ENCODE data around the gene DMXL2.

DMXL2 gene

GRCh38 chr15:51496246-51496645 is 126.3 kb downstream of the DMXL2 start:
- TF ChIP-seq POLR2AphosphoS5 (IDR thresholded peaks at IDR 0.05; ENCODE audit: low read depth) (no peak), CTCF (IDR thresholded peaks at IDR 0.05; ENCODE audit: insufficient read depth, low read length) (no peak), SPI1 (IDR thresholded peaks at IDR 0.05; ENCODE audit: borderline replicate concordance, low read depth) (no peak), REST (IDR thresholded peaks at IDR 0.05; ENCODE audit: insufficient replicate concordance, low read depth) (no peak), GABPA (IDR thresholded peaks at IDR 0.05; ENCODE audit: low read depth) (no peak)
- Histone ChIP-seq H3K27me3 (ENCODE audit: insufficient read depth, poor library complexity, severe bottlenecking) (no peaks in the 10 kb centered on the region), H3K4me3 (replicated peaks; ENCODE audit: insufficient read depth, low read length) (no peak overlapping the region), H3K27ac (replicated peaks) (no peak overlapping the region)
- DNase-seq (ENCODE audit: low read depth in 1 of 2, low spot score in 1 of 2), result peak in 1 of 2 experiments; percentile 3

GRCh38 chr15:51494411-51495314 is 127.9 kb downstream of the DMXL2 start:
- H3K27ac ChIP-seq (replicated peaks), result no peak overlapping the region
- no peaks in the 10 kb centered on the region for H3K27me3 ChIP-seq (ENCODE audit: insufficient read depth, poor library complexity, severe bottlenecking)
- H3K4me3 ChIP-seq (replicated peaks; ENCODE audit: insufficient read depth, low read length), result no peak overlapping the region
- TF ChIP-seq REST (IDR thresholded peaks at IDR 0.05; ENCODE audit: insufficient replicate concordance, low read depth), result no peak
- no peak for TF ChIP-seq POLR2AphosphoS5 (IDR thresholded peaks at IDR 0.05; ENCODE audit: low read depth)
- no peak for TF ChIP-seq SPI1 (IDR thresholded peaks at IDR 0.05; ENCODE audit: borderline replicate concordance, low read depth)
- no peak for TF ChIP-seq GABPA (IDR thresholded peaks at IDR 0.05; ENCODE audit: low read depth)
- no peak for TF ChIP-seq CTCF (IDR thresholded peaks at IDR 0.05; ENCODE audit: insufficient read depth, low read length)
- DNase-seq (ENCODE audit: low read depth in 1 of 2, low spot score in 1 of 2), result no peak

GRCh38 chr15:51493892-51494291 is 128.7 kb downstream of the DMXL2 start:
- TF ChIP-seq POLR2AphosphoS5 (IDR thresholded peaks at IDR 0.05; ENCODE audit: low read depth) (no peak), GABPA (IDR thresholded peaks at IDR 0.05; ENCODE audit: low read depth) (no peak), CTCF (IDR thresholded peaks at IDR 0.05; ENCODE audit: insufficient read depth, low read length) (no peak), REST (IDR thresholded peaks at IDR 0.05; ENCODE audit: insufficient replicate concordance, low read depth) (no peak), SPI1 (IDR thresholded peaks at IDR 0.05; ENCODE audit: borderline replicate concordance, low read depth) (no peak)
- H3K27ac ChIP-seq (replicated peaks), result no peak overlapping the region
- no peak for DNase-seq (ENCODE audit: low read depth in 1 of 2, low spot score in 1 of 2)
- no peaks in the 10 kb centered on the region for H3K27me3 ChIP-seq (ENCODE audit: insufficient read depth, poor library complexity, severe bottlenecking)
- H3K4me3 ChIP-seq (replicated peaks; ENCODE audit: insufficient read depth, low read length), result no peak overlapping the region
